SK-N-MC (cell line): ENCODE measurements around the gene LYRM4.

ENCODE experiments used
- EZH2 ChIP-seq: fragments of 200-600 bp; sonication (generic); IDR thresholded peaks from one replicate; pipeline ENCODE4 v1.6.1; 2017; ENCODE audit warnings: antibody characterized with exemption
- POLR2AphosphoS5 ChIP-seq: IDR thresholded peaks from 2 replicates; pipeline ENCODE4 v1.6.1; 2012; ENCODE audit warnings: mild to moderate bottlenecking, low read depth, low read length, borderline replicate concordance

GRCh38 chr6:5184218-5184617 lies 76.5 kb downstream of the LYRM4 start:
- TF ChIP-seq POLR2AphosphoS5 (no peak), EZH2 (no peak)
